PFSK-1 (cell line): ENCODE measurements around the gene EFR3B.

Source experiments
- POLR2AphosphoS5 ChIP-seq: IDR thresholded peaks from 2 replicates; pipeline ENCODE4 v1.6.1; 2012; ENCODE audit warnings: low read depth, mild to moderate bottlenecking, control low read depth, low read length, moderate library complexity
- TF ChIP-seq, protein P1 (sequence below), 2 experiments: IDR thresholded peaks; 2 replicates each; pipeline versions ENCODE4 v1.6.1 to v1.8.0; 2011 to 2012; ENCODE audit warnings: low read depth in 2 of 2, low read length in 2 of 2, control low read depth in 1 of 2, inconsistent platforms in 1 of 2, mild to moderate bottlenecking in 1 of 2, moderate library complexity in 1 of 2; ENCODE audit not compliant: insufficient read depth in 1 of 2

DNA sequence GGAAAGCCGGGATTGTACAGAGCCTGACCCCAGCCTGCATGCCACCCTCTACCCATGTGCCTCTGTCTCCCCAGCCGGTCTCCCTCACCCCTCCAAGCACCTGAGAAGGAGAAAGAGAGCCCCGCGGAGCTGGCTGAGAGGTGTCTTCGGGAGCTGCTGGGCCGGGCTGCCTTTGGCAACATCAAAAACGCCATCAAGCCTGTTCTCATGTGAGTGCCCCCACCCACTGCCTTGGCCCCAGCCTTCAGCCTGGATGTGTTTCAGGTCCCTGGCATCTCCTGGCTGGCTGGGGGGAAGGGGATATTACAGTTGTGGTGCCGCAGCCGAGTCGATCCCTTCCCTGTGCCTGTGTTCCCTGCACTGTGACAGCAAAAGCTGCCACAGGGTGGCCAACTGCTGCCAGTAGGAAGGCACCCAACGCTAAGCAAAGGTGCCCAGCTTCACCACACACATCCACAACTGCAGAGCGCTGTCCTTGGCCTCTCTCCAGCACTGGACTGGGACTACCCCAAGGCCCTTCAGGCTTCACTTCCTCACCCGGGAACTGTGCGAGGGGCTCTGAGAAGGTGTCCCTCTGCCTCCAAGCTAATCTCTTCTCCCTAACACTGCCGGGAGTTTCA is 88.1 kb downstream of the EFR3B start:
- TF ChIP-seq, protein P1, sequence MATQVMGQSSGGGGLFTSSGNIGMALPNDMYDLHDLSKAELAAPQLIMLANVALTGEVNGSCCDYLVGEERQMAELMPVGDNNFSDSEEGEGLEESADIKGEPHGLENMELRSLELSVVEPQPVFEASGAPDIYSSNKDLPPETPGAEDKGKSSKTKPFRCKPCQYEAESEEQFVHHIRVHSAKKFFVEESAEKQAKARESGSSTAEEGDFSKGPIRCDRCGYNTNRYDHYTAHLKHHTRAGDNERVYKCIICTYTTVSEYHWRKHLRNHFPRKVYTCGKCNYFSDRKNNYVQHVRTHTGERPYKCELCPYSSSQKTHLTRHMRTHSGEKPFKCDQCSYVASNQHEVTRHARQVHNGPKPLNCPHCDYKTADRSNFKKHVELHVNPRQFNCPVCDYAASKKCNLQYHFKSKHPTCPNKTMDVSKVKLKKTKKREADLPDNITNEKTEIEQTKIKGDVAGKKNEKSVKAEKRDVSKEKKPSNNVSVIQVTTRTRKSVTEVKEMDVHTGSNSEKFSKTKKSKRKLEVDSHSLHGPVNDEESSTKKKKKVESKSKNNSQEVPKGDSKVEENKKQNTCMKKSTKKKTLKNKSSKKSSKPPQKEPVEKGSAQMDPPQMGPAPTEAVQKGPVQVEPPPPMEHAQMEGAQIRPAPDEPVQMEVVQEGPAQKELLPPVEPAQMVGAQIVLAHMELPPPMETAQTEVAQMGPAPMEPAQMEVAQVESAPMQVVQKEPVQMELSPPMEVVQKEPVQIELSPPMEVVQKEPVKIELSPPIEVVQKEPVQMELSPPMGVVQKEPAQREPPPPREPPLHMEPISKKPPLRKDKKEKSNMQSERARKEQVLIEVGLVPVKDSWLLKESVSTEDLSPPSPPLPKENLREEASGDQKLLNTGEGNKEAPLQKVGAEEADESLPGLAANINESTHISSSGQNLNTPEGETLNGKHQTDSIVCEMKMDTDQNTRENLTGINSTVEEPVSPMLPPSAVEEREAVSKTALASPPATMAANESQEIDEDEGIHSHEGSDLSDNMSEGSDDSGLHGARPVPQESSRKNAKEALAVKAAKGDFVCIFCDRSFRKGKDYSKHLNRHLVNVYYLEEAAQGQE (IDR thresholded peaks at IDR 0.05; ENCODE audit: insufficient read depth in 1 of 2, low read depth in 2 of 2, low read length in 2 of 2), result no peak
- no peak for TF ChIP-seq POLR2AphosphoS5
